Neutrophil (primary cell): Measurements from ENCODE around the gene PRDX2.
A peak's percentile ranks its signal among the peaks of the same experiment; 100 is the strongest.

Experiments
- H3K27ac ChIP-seq: fragments of 200-600 bp; sonication (generic); 2 replicates; pipeline ENCODE4 v1.5.1; 2016; ENCODE audit warnings: mild to moderate bottlenecking, moderate library complexity
- H3K27me3 ChIP-seq: fragments of 200-600 bp; sonication (generic); 2 replicates; pipeline ENCODE4 v1.6.0; 2016; ENCODE audit warnings: mild to moderate bottlenecking
- H3K36me3 ChIP-seq: fragments of 200-600 bp; sonication (generic); 2 replicates; pipeline ENCODE4 v1.5.1; 2017
- H3K4me1 ChIP-seq, 2 experiments: fragments of 200-600 bp in 1 of 2; sonication (generic) in 1 of 2; 1 replicate in 1 of 2; 2 replicates in 1 of 2; pipeline versions ENCODE4 v1.5.1 to v1.6.1; 2013 to 2016; ENCODE audit warnings: low read depth in 1 of 2, low read length in 1 of 2, mild to moderate bottlenecking in 1 of 2, moderate library complexity in 1 of 2; ENCODE audit not compliant: control insufficient read depth in 1 of 2, insufficient read depth in 1 of 2
- H3K4me3 ChIP-seq, 2 experiments: fragments of 200-600 bp in 1 of 2; sonication (generic) in 1 of 2; 1 replicate in 1 of 2; 2 replicates in 1 of 2; pipeline ENCODE4 v1.5.1; 2013 to 2016; ENCODE audit warnings: low read depth in 1 of 2, low read length in 1 of 2, mild to moderate bottlenecking in 1 of 2, moderate library complexity in 1 of 2
- H3K9me3 ChIP-seq: fragments of 200-600 bp; sonication (generic); 2 replicates; pipeline ENCODE4 v1.5.1; 2016
- TF ChIP-seq, protein P1 (sequence below): fragments of 200-600 bp; sonication (generic); IDR thresholded peaks from 2 replicates; pipeline ENCODE4 v1.5.1; 2016; ENCODE audit warnings: antibody characterized with exemption

Gene PRDX2

DNA sequence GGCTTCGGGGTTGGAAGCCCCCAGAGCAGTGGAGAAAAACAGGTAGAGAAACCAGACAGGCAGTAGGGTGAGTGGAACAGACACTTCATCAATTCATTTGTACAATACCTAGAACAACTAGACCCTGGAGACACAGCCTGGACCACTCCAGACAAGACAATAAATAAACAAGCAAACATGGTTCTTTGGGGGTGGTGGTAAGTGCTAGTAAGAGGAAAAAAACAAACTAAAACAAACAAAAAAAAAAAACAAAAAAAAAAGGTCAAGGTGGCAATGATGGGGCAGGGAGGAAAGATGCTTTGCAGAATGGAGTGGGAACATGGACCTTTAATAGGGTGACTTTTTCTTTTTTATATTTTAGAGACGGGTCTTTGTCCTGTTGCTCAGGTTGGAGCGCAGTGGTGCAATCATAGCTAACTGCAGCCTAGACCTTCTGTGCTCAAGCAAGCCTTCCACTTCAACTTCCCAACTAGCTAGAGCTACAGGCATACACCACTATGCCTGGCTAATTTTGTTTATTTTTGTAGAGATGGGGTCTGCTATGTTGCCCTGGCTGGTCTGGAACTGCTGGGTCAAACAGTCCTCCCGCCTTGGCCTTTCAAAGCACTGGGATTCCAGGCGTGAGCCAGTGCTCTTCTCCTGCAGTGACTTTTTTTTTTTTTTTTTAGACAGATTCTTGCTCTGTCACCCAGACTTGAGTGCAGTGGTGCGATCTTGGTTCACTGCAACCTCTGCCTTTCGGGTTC lies 7.2 kb downstream of the PRDX2 start:
- H3K27me3 ChIP-seq: no peaks in the 10 kb centered on the region
- peaks cover 25 to 34% of the 10 kb centered on the region in 2 experiments for H3K4me1 ChIP-seq
- H3K36me3 ChIP-seq: peaks cover 8% of the 10 kb centered on the region
- H3K27ac ChIP-seq: peak overlapping the region; percentile 100
- peak overlapping the region; percentile 87 to 99 for H3K4me3 ChIP-seq
- TF ChIP-seq, protein P1, sequence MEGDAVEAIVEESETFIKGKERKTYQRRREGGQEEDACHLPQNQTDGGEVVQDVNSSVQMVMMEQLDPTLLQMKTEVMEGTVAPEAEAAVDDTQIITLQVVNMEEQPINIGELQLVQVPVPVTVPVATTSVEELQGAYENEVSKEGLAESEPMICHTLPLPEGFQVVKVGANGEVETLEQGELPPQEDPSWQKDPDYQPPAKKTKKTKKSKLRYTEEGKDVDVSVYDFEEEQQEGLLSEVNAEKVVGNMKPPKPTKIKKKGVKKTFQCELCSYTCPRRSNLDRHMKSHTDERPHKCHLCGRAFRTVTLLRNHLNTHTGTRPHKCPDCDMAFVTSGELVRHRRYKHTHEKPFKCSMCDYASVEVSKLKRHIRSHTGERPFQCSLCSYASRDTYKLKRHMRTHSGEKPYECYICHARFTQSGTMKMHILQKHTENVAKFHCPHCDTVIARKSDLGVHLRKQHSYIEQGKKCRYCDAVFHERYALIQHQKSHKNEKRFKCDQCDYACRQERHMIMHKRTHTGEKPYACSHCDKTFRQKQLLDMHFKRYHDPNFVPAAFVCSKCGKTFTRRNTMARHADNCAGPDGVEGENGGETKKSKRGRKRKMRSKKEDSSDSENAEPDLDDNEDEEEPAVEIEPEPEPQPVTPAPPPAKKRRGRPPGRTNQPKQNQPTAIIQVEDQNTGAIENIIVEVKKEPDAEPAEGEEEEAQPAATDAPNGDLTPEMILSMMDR: no peak
- no peaks in the 10 kb centered on the region for H3K9me3 ChIP-seq

DNA sequence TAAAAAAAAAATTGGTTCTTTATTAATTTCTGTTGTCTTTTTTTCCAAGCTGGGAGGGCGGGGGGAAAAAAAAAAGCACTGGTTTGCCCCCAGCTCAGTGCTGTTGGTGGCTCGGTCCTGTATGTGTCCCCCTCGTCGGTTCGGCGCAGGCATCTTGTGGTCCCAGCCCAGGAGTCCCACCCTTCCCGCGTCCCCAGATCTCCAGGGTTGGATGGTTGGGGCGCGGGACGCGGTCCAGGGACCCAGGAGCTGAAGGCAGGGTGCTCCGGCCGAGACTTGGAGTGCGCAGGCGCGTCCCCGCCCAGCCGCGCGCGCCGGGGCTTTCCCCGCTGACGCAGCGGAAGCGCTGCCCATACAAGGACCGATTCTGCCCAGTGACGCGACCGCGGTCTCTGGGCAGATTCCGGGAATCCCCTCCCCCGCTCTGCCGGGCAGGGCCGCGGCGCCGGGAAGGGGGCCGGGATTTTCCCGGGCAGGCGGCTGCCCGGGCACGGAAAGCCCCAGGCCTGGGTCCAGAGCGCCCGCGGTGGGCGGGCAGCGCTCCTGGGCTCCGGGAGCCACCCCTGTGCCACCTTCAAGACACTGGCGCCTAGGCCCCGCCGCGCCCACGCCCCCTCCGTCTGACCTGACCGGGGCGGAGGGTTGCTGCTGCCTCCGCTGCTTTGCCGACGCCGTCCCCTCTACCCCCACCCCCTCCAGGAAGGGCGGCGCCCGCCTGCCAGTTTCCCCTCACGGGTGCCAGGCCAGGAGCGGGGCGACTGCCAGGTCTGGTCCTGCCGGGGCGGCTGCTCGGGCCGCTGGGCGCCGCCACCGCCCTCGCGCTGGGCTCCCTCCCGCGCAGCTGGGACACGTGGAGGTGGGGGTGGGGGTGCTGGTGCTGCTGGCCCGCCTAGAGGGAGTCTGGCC lies 8.1 kb downstream of the PRDX2 start:
- H3K4me1 ChIP-seq: peaks cover 28 to 42% of the 10 kb centered on the region in 2 experiments
- H3K36me3 ChIP-seq: peaks cover 8% of the 10 kb centered on the region
- peak overlapping the region; percentile 100 for H3K27ac ChIP-seq
- H3K4me3 ChIP-seq: peak overlapping the region; percentile 87 to 99
- H3K9me3 ChIP-seq: no peaks in the 10 kb centered on the region
- no peaks in the 10 kb centered on the region for H3K27me3 ChIP-seq
- TF ChIP-seq, protein P1: peak; percentile 42

DNA sequence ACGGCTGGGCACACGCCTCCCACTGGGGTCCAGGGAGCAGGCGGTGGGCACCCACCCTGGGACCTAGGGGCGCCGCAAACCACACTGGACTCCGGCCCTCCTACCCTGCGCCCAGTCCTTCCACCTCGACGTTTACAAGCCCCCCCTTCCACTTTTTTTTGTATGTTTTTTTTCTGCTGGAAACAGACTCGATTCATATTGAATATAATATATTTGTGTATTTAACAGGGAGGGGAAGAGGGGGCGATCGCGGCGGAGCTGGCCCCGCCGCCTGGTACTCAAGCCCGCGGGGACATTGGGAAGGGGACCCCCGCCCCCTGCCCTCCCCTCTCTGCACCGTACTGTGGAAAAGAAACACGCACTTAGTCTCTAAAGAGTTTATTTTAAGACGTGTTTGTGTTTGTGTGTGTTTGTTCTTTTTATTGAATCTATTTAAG lies 8.7 kb downstream of the PRDX2 start:
- TF ChIP-seq, protein P1: no peak
- peaks cover 8% of the 10 kb centered on the region for H3K36me3 ChIP-seq
- peak overlapping the region; percentile 100 for H3K27ac ChIP-seq
- no peaks in the 10 kb centered on the region for H3K9me3 ChIP-seq
- peaks cover 34 to 48% of the 10 kb centered on the region in 2 experiments for H3K4me1 ChIP-seq
- peak overlapping the region; percentile 87 to 99 for H3K4me3 ChIP-seq
- H3K27me3 ChIP-seq: no peaks in the 10 kb centered on the region

DNA sequence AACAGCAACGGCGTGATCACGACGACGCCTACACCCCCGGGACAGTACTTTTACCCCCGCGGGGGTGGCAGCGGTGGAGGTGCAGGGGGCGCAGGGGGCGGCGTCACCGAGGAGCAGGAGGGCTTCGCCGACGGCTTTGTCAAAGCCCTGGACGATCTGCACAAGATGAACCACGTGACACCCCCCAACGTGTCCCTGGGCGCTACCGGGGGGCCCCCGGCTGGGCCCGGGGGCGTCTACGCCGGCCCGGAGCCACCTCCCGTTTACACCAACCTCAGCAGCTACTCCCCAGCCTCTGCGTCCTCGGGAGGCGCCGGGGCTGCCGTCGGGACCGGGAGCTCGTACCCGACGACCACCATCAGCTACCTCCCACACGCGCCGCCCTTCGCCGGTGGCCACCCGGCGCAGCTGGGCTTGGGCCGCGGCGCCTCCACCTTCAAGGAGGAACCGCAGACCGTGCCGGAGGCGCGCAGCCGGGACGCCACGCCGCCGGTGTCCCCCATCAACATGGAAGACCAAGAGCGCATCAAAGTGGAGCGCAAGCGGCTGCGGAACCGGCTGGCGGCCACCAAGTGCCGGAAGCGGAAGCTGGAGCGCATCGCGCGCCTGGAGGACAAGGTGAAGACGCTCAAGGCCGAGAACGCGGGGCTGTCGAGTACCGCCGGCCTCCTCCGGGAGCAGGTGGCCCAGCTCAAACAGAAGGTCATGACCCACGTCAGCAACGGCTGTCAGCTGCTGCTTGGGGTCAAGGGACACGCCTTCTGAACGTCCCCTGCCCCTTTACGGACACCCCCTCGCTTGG lies 9.3 kb downstream of the PRDX2 start:
- Histone ChIP-seq H3K27ac (peak overlapping the region; percentile 100), H3K27me3 (no peaks in the 10 kb centered on the region), H3K4me1 (peaks cover 41 to 55% of the 10 kb centered on the region in 2 experiments), H3K4me3 (peak overlapping the region; percentile 87 to 99), H3K9me3 (no peaks in the 10 kb centered on the region), H3K36me3 (peaks cover 8% of the 10 kb centered on the region)
- TF ChIP-seq, protein P1: no peak

DNA sequence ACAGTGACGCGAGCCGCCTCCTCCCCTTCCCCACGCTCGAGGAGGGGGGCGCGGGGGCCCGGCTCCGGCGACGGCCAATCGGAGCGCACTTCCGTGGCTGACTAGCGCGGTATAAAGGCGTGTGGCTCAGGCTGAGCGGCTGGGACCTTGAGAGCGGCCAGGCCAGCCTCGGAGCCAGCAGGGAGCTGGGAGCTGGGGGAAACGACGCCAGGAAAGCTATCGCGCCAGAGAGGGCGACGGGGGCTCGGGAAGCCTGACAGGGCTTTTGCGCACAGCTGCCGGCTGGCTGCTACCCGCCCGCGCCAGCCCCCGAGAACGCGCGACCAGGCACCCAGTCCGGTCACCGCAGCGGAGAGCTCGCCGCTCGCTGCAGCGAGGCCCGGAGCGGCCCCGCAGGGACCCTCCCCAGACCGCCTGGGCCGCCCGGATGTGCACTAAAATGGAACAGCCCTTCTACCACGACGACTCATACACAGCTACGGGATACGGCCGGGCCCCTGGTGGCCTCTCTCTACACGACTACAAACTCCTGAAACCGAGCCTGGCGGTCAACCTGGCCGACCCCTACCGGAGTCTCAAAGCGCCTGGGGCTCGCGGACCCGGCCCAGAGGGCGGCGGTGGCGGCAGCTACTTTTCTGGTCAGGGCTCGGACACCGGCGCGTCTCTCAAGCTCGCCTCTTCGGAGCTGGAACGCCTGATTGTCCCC lies 10.1 kb downstream of the PRDX2 start, which contains the start of gene JUNB:
Gene JUNB (plus strand): TSS at position 142 of the 706 bp plus-strand sequence. CDS start 286 bp downstream, at position 428.
- Histone ChIP-seq H3K4me1 (peaks cover 47 to 61% of the 10 kb centered on the region in 2 experiments), H3K27me3 (no peaks in the 10 kb centered on the region)
- TF ChIP-seq, protein P1: peak; percentile 51

More for the DNA sequence above, 10.1 kb downstream of the PRDX2 start, which contains the start of gene JUNB:
- no peaks in the 10 kb centered on the region for H3K9me3 ChIP-seq
- H3K27ac ChIP-seq: peak within 1 kb of the TSS; percentile 100
- H3K36me3 ChIP-seq: peaks cover 8% of the 10 kb centered on the region
- H3K4me3 ChIP-seq: peak within 1 kb of the TSS; percentile 87 to 99
